OCI-LY1 (cell line): ENCODE measurements around the gene WDSUB1.

Experiments used
- H2AFZ ChIP-seq: fragments of 200-600 bp; sonication (generic), shearing (Covaris generic); 2 replicates; pipeline ENCODE4 v1.6.0; 2014; ENCODE audit warnings: antibody characterized with exemption, mild to moderate bottlenecking, low read length
- H3F3A ChIP-seq: fragments of 200-600 bp; sonication (generic), shearing (Covaris generic); 2 replicates; pipeline ENCODE4 v1.6.0; 2014; ENCODE audit warnings: mild to moderate bottlenecking, antibody characterized with exemption, low read length, moderate library complexity; ENCODE audit not compliant: insufficient read depth
- H3K27ac ChIP-seq: fragments of 200-600 bp; sonication (generic); 2 replicates; pipeline ENCODE4 v1.5.1; 2014; ENCODE audit warnings: low read length, mixed run types, mild to moderate bottlenecking, low read depth; ENCODE audit not compliant: poor library complexity, severe bottlenecking
- H3K27me3 ChIP-seq: fragments of 200-600 bp; sonication (generic); 2 replicates; pipeline ENCODE4 v1.6.0; 2014; ENCODE audit warnings: antibody characterized with exemption, mild to moderate bottlenecking, low read length, moderate library complexity; ENCODE audit not compliant: insufficient read depth
- H3K36me3 ChIP-seq: fragments of 200-600 bp; sonication (generic); 2 replicates; pipeline ENCODE4 v1.6.1; 2014; ENCODE audit warnings: mild to moderate bottlenecking, antibody characterized with exemption, low read length, moderate library complexity, mixed read lengths; ENCODE audit not compliant: insufficient read depth
- H3K4me1 ChIP-seq: fragments of 200-600 bp; sonication (generic); 2 replicates; pipeline ENCODE4 v1.5.1; 2014; ENCODE audit warnings: mild to moderate bottlenecking, low read length, moderate library complexity; ENCODE audit not compliant: insufficient read depth, severe bottlenecking
- H3K4me2 ChIP-seq: fragments of 200-600 bp; sonication (generic), shearing (Covaris generic); 2 replicates; pipeline ENCODE4 v1.6.1; 2014; ENCODE audit warnings: low read length
- H3K4me3 ChIP-seq: fragments of 200-600 bp; sonication (generic); 2 replicates; pipeline ENCODE4 v1.5.1; 2014; ENCODE audit warnings: low read length, low read depth, mild to moderate bottlenecking, mixed read lengths; ENCODE audit not compliant: poor library complexity, severe bottlenecking
- H3K79me2 ChIP-seq: fragments of 200-600 bp; shearing (Covaris generic); 2 replicates; pipeline ENCODE4 v1.6.1; 2016; ENCODE audit warnings: mixed run types, low read length, mixed read lengths; ENCODE audit not compliant: insufficient read depth
- H3K9ac ChIP-seq: fragments of 200-600 bp; sonication (generic), shearing (Covaris generic); 2 replicates; pipeline ENCODE4 v1.6.1; 2014; ENCODE audit warnings: mild to moderate bottlenecking, low read length, mixed read lengths
- H3K9me2 ChIP-seq: fragments of 200-600 bp; sonication (generic), shearing (Covaris generic); 2 replicates; pipeline ENCODE4 v1.6.1; 2014; ENCODE audit warnings: low read depth, mild to moderate bottlenecking, low read length, mixed read lengths
- H3K9me3 ChIP-seq: fragments of 200-600 bp; shearing (Covaris generic); 2 replicates; pipeline ENCODE4 v1.6.1; 2014; ENCODE audit warnings: low read length, mixed read lengths
- H4K20me1 ChIP-seq: fragments of 200-600 bp; sonication (generic), shearing (Covaris generic); 2 replicates; pipeline ENCODE4 v1.6.0; 2016; ENCODE audit warnings: mild to moderate bottlenecking, low read length; ENCODE audit not compliant: insufficient read depth
- CTCF ChIP-seq: fragments of 200-600 bp; sonication (generic), shearing (Covaris generic); IDR thresholded peaks from 2 replicates; pipeline ENCODE4 v1.5.1; 2017; ENCODE audit warnings: mild to moderate bottlenecking, antibody characterized with exemption, low read length, moderate library complexity, mixed read lengths
- EZH2 ChIP-seq: fragments of 200-600 bp; sonication (generic), shearing (Covaris generic); IDR thresholded peaks from 2 replicates; pipeline ENCODE4 v1.8.0; 2017; ENCODE audit warnings: borderline replicate concordance, mixed run types, mild to moderate bottlenecking, antibody characterized with exemption, low read length, moderate library complexity, mixed read lengths

WDSUB1 gene

DNA sequence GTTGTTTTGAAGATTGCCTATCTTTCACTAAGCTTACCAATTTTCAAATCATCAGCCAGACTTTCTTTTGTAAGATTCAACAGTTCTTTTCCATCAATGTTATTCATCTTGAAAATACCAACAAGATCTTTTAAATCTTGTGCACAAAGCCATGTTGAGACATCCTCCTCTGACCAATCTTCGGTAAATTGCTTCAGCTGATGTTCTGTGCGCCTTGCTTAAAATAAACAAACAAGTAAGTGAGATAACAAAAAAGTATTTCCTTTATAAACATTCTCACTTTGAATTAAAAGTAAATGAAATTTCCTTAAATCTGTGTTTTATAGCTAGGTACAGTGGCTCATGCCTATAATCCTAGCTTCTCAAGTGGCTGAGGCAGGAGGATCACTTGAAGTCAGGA is 30.3 kb downstream of the WDSUB1 start:
- no peaks in the 10 kb centered on the region for H3K9me2 ChIP-seq
- no peaks in the 10 kb centered on the region for H3K79me2 ChIP-seq
- H3K4me3 ChIP-seq: no peak overlapping the region
- no peaks in the 10 kb centered on the region for H3F3A ChIP-seq
- H3K36me3 ChIP-seq: peaks cover 23% of the 10 kb centered on the region
- no peaks in the 10 kb centered on the region for H3K9me3 ChIP-seq
- no peaks in the 10 kb centered on the region for H4K20me1 ChIP-seq
- no peak overlapping the region for H3K9ac ChIP-seq
- H3K4me2 ChIP-seq: no peak overlapping the region
- H2AFZ ChIP-seq: no peak overlapping the region
- TF ChIP-seq EZH2 (no peak), CTCF (no peak)
- H3K27ac ChIP-seq: no peak overlapping the region
- no peaks in the 10 kb centered on the region for H3K27me3 ChIP-seq
- H3K4me1 ChIP-seq: peaks cover 7% of the 10 kb centered on the region

DNA sequence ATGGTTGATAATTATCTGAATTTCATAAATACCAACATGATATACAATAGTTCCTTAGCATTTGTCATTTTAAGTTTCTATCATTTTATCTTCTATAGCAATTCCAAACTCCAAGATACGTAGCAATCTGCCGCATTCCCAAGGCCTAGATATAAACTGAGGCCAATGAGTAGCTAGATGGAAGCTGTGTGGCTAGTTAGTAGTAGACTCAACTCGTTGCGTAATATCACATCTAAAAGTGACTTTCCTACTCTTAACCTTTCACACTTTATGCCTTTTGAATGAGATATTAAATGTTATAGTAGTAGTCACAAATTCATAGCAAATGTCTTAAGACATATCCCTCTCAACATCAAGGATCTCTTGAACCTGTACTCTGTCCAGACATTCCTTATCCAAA is 33.6 kb downstream of the WDSUB1 start:
- Histone ChIP-seq H3K9me3 (no peaks in the 10 kb centered on the region), H3K27ac (no peak overlapping the region), H3K27me3 (no peaks in the 10 kb centered on the region), H3K9me2 (no peaks in the 10 kb centered on the region), H3K9ac (no peak overlapping the region), H3K36me3 (peaks cover 25% of the 10 kb centered on the region), H3K79me2 (no peaks in the 10 kb centered on the region), H3K4me2 (no peak overlapping the region), H3K4me1 (peaks cover 23% of the 10 kb centered on the region), H3K4me3 (no peak overlapping the region), H2AFZ (no peak overlapping the region), H3F3A (no peaks in the 10 kb centered on the region), H4K20me1 (no peaks in the 10 kb centered on the region)
- TF ChIP-seq CTCF (no peak), EZH2 (no peak)

GRCh38 chr2:159251296-159252173 is 35.0 kb downstream of the WDSUB1 start:
- no peaks in the 10 kb centered on the region for H3K27me3 ChIP-seq
- H4K20me1 ChIP-seq: no peaks in the 10 kb centered on the region
- H3K9me2 ChIP-seq: no peaks in the 10 kb centered on the region
- no peaks in the 10 kb centered on the region for H3F3A ChIP-seq
- H3K27ac ChIP-seq: no peak overlapping the region
- H2AFZ ChIP-seq: no peak overlapping the region
- H3K9me3 ChIP-seq: peaks cover 7% of the 10 kb centered on the region
- peaks cover 37% of the 10 kb centered on the region for H3K36me3 ChIP-seq
- no peaks in the 10 kb centered on the region for H3K79me2 ChIP-seq
- no peak for TF ChIP-seq CTCF
- no peak for TF ChIP-seq EZH2
- H3K4me3 ChIP-seq: no peak overlapping the region
- no peak overlapping the region for H3K4me2 ChIP-seq
- peaks cover 23% of the 10 kb centered on the region for H3K4me1 ChIP-seq
- H3K9ac ChIP-seq: no peak overlapping the region
